Activated naive CD4-positive, alpha-beta T cell (primary cell): ENCODE measurements around the gene TLL2.
A peak's percentile ranks its signal among the peaks of the same experiment; 100 is the strongest.
"Not testable (repeated sequence)": the region's sequence is repeated elsewhere in the genome, so short reads cannot be mapped to it uniquely, and the experiment has no call there.

Experiments used
- DNase-seq, 4 experiments: peaks; one replicate each; lab custom pipeline; 2025; lab: John Stamatoyannopoulos, UW

Gene TLL2

DNA sequence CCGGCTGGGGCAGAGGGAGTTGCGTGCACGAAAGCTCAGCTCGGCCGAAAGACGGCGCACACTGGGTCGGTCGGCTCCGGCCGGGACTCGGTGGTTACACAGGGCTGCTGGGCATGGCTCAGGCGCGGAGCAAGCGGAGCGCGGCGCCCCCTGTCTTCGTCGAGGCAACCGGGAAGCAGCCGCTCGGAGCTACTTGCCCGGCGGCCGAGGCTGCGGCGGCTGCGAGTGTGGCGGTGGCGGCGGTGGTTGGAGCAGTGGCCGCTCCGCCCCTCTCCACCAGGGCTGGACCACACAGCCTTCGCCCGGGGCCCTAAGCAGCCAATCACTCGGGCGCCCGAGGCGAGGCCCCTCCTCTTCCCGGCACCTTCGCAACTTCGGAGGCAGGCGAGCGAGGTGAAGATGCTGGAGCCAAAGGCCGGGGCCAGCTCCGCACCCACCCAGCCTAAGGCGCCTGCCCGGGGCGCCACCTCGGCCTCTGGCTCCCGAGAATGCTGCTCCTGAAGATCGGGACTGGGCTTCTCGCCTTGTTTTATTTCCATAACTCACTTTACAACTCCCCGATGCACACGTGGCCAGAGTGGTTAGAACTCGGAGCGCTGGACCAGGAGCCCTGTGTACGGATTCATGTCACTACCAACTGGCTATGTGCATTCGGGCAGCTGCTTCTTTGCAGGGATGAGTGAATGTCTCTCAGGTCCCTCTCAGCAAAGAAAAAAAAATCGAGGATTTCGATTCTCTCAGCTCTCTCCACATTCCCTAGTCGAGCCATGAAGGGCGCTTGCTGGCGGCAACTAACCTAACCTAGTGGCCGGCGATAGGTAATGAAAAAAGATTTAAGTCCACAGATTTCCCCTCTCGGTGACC is at the start of gene TLL2:
TLL2 (minus strand) TSS at position 229 of the 864 bp plus-strand sequence. CDS start 241 bp downstream, outside the sequence.
- DNase-seq, result peak in 3 of 4 experiments; percentile 9 to 25 (median 11)

DNA sequence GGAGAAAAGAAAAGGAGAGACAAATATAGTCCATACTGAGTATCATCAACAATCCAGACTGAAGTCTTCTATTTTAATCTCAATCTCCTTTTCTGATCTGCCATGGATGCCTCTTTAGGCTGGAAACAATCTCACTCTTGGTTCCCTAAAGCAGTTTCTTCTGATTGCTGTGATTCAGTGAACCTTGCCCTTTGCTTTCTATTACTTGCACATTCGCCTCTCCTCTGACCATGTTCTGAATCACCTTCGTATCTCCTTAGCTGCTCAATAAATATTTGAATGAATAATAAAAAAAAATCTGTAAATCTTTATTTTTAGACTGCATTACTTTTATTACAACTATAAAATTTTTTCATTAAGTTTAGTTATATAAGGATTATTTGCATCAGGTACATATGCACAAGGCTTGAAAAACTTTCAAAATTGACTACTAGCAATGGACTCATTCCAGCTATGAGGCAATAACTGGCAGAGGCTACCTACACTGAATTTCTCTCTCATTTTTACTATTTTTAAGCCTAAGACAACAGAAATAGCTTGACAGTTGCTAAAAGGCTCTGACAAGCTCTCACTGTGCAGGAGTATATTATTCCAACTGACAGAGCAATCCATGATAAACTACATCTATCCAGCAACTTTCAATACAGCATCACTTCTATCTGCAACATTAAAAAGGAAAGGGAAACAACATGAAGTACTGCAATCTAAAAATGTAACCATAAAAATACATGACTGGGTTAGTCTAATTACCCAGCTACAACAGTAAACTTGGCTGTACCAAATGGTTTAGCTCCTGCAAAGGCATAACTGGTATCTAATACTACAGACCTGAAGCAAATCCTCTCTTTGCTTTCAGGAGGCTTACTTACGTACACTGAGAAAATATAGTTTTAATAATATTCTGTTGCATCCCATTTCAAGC is 47.5 kb upstream of the TLL2 start:
- no peak for DNase-seq

DNA sequence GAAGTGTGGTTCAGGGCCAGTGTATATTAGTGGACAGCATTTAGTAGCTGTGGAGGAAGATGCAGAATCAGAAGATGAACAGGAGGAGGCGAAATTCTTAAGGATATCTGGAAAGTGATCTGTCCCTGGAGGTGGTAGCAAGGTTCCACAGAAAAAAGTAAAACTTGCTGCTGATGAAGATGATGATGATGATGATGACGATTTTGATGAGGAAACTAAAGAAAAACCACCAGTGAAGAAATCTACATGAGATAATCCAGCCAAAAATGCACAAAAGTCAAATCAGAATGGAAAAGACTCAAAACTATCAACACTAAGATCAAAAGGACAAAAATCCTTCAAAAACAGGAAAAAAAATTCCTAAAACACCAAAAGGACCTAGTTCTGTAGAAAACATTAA is 46.8 kb upstream of the TLL2 start:
- DNase-seq, result no peak

DNA sequence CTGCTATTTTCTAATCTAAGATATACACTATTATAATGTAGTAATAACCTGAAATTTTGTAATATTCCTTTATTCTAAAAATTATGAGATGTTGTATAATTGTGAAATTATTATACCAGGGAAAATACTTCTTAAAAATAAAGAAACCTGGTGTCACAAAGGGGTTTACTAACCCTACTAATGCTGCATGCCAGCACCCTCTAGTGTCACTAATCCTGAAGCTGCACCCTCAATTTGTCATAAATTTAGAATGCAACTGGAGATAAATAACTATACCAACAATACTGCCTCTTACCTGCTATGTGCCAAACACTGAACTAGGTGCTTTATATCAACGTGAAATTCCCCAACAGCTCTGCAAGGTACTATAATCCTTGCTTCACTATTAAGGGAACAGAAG is 42.3 kb upstream of the TLL2 start:
- DNase-seq, result no peak

DNA sequence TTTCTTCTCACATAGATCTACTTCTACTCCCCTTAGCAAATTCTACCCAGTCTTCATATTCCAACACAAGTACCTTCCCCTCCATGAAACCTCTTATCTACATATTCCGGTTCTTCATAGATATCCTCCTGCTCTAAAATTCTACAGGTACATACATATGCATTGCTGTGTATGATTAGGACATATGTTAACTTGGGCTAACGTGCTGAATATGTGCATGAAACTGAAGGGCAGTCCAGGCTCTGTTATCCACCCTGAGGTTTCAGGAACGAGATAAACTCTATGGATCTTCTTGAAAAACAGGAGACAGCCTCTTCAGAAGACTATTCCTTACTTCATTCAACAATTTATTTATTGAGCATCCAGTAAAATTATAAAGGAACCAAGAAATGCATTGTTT is 41.6 kb upstream of the TLL2 start:
- no peak for DNase-seq

DNA sequence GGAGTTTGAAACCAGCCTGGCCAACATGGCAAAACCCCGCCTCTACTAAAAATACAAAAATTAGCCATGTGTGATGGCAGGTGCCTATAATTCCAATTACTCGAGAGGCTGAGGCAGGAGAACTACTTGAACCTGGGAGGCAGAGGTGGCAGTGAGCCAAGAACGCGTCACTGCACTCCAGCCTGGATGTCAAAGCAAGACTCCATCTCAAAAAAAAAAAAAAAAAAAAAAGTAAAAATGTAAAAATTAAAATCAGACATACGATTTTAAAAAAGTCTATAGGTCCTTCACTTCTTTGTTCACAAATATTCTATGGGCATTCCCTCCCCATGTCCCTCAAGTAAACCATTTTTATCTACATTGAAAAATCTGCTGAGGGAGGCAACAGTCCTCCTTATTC is 34.9 kb upstream of the TLL2 start:
- no peak for DNase-seq

DNA sequence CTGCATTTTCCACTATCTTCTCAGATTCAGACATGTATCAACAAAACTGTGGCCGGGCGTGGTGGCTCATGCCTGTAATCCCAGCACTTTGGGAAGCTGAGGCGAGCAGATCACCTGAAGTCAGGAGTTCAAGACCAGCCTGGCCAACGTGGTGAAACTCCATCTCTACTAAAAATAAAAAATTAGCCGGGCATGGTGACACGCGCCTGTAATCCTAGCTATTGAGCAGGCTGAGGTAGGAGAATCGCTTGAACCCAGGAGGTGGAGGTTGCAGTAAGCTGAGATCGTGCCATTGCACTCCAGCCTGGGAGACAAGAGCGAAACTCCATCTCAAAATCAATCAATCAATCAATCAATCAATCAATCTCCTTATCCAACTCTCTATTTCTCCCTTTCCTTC is 31.8 kb upstream of the TLL2 start:
- not testable (repeated sequence) for DNase-seq

DNA sequence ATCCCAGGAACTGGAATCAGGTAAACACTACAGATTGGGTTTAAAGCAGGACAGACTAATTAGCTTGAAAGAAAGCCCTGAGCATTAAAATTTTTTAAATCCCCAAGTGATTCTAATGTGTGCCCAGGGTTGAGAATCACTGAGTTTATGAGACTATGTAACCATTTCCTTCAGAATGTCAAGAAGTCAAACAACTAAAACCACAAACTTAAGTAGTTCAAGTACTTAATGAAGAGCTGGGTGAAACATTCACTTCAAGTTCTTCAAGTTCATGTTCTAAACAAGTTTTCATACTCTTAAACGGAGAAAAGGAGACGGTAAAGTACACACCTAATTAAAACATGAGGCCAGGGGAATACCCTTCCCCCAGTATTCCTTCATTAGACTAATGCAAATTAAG is 28.2 kb upstream of the TLL2 start:
- no peak for DNase-seq

DNA sequence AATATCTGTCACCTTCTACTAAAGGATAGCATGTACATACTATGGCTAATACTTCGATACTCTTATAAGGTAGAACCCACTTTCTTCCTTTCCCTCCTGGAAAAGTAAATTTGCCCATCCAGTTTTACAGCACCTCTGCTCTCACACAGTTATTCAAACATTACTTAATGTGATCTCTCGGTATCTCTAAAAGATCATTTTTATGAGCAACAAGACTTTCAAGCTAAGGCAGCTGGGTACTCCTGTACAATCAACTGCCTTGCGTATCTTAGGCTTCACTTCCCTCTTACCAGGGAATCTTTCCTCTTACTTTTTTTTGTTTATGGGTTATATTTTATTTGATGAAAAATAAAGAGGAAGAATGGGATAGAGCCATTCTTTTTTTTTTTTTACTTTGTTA is 26.5 kb upstream of the TLL2 start:
- no peak for DNase-seq

DNA sequence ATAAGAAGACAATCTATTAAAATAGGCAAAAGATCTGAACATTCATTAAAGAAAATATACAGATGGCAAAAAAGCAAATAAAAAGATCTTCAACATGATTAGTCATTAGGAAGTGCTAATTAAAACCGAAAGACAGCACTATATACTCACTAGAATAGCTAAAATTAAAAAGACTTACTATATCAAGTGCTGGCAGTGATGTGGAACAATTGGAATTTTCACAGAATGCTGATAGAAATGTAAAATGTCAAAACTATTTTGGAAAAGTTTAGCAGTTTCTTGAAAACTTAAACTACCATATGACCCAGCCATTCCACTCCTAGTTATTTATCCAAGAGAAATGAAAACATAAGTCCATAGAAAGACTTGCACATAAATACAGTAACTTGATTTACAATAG is 25.0 kb upstream of the TLL2 start:
- no peak for DNase-seq

DNA sequence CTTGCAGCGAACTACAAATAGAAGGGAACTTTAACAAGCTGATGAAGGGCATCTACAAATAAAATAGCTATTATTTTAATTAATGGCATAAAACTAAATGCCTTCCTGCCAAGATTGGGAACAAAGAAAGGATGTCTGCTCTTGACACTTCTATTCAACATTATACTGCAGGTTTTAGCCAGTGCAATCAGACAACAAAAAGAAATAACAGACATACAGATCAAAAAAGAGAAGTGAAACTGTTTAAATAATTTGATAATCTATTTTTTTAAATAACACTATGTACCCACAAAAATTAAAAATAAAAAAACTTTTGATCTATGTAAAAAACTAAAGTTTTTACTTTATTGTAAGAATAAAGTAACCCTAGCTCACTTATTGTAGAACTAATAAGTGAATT is 22.4 kb upstream of the TLL2 start:
- no peak for DNase-seq

DNA sequence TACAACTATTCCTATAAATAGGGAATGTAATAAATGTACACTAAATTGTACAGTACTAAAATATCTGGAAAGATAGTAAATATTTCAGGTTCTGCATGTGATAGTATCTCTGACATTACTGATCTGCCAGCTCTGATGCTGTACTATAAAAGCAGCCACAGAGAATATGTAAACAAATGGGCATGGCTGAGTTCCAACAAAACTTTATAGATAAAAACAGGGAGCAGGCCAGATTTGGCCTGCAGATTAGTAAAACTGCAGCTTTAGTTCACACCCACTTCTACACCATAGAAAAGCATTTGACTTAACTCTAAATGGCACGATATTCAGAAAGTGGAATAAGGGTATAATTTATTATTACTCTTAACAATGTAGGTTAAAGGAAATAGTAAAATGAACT is 18.8 kb upstream of the TLL2 start:
- no peak for DNase-seq

DNA sequence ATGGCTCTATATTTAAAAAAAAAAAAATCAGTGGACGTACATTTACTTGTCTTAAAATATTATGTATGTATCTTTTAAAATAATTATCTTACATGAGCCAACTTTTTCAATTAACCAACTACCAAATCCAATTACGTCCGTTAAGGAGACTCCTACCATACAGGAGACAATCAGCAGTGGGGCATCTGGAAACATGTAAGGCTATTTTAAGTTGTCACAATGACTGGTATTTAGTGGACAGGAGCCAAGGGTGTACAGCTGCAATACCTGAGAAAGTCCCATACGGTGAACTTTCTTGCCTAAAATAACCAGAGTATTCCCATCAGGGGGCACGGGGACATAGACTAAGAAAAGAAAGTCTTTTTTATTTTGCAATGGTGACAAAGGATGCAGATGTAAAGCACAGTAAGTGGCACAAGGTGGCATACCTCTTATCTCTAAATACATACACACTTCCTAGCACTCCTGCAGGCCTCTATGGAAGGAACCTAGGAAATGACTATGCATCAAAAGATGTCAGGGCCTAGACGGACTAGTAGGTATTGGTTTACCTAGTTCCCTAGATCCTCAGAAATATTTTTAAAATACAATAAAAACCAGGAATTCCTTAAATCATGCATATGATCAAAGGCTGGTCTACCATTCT is 16.0 kb upstream of the TLL2 start:
- DNase-seq, result no peak

DNA sequence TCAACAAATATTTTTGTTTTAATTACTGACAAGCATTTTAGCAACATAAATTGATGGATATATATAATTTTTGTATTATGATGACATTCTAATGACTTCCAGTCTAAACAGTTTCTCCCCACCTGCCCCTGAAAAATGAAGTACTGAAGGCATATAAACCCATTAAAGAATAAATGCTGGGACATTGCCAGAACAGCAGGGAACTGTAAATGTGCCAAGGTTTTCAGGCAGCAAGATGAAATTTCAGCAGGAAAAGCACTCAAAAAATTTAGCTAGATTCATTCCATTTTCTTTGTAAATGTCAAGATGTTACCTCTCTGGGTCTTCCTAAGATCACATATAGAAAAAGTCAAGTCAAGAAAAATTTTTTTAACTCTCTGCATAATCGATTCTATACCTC is 11.0 kb upstream of the TLL2 start:
- no peak for DNase-seq

DNA sequence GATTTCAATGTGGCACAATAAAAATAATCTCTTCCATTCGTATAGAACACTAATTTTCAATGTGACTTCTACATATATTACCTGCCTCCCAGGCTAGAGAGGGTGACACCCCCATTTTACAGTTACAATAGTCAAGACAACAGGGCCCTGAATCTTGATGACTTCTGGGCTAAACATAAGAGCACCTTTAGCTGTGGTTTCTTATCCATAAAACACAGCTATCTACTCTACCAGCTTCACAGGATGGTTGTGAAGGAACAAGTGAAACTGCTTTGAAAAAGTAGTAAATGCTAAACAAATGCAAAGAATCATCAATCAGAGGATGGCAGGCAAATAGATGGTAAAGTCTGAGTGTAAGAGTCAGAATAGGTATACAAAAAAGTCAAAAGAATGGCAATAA is 3.6 kb upstream of the TLL2 start:
- DNase-seq, result no peak

DNA sequence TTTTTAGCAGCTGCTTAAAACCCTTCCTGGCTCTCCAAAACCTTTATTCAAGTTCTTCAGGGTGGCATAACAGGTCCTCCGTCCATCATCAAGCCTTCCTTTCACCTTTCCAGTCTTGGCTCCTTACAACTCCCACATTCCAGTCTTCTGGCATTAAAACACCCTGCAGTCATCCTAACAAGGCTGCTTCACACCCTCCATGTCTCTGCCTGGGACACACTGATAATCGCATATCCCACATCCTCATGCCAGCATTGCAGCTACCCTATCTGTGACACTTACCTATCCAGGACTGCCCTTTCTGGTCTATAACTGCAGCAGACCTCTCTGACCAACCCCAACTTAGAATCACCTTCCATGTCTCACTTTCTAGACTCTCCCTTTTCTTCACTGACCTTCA is 2.6 kb upstream of the TLL2 start:
- no peak for DNase-seq

DNA sequence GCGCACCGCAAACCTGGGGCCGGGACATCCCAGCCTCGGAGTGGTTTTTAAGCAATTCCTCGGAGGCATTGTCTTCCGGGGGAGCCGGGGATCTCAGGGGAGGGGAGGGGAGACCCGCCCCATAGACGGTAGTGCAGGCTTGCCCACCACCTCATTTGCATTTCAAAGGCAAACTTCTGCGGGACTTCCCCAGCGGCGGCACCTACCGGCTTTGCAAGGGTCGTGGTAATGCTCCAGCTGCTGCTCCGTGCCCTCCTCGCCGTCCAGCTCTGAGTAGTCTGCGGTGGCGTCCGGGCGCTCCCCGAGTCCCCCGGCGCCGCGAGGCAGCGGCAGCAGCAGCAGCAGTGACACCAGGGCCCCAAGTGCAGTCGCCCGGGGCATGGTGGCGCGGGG is 425 bp downstream of the TLL2 start:
- DNase-seq, result no peak

DNA sequence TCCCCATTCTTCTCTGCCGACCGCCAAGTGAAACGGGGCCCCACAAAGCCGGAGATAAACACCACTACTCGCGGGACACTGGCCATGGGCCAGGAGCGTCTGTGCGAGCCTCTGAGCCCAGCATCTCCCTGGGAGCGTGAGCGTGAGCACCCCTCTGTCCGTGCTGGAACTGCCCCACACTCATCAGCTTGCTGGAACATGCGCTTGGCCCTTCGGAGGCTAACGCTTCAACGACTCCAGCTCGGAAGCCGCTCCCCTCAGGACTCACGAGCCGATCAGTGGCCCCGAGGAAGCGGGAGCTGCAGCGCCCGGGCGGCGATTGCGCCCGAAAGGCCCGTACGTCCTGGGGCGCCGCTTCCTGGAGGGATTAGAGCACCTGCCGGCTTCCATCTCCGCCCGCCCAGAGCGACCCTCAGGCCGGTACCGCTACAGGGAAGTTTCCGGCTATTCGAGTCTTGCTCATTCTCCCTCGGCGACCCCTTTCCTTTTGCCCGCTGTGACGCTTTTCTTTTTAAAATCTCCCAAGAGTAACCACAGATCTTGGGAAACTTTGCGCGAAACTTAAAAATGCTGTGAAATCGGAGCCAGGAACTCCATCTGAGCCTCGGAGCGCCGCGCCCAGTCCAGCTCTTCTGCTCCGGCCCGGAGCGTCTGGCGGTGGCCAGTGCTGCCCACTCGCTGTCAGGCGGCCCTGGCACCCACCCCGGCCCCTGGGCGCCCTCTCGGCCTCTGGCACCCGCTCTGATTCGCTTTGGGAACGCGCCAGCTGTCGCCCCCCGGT is 1.0 kb downstream of the TLL2 start:
- DNase-seq, result peak in 1 of 4 experiments; percentile 3

DNA sequence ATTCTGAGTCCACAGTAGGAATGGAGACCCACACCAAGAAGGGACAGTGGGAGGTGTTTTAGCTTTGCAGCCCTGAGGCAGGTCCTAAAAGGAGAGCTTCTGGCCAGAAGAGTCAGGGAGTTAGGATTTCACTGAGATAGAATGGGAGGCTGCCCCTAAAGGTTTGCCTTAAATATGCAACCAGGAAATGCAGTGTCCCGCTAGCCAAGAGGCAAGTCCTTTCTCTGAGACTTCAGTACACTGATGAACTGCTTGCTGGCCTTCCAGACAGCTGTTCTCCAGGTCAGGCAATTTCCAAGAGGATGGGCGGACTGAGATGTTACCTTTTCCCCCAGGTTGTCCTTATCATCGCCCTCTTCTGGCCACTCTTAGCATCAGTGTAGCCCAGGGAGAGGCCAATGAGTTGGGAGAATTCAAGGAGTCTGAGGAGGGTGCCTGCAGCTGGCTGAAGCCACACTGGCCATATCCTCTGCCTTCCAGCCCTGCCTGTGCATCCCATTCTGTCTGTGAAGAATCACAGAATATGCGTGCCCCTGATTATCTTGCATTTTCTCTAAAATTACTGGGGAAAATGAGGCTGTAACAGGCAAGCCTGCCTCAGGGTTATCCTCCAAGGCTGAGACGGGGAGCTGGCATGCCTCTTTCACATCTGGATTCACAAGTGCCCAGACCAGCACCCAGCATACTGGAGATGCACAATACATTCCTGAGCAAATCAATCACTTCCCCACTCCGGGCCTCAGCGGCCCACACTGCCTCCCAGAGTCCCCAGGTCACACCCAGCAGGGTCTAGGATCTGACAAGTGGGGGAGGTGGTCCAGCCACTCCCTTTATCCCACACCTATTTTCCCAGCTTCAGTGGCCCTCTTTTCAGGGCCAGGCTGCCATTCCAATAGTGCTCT is 2.4 kb downstream of the TLL2 start:
- no peak for DNase-seq

DNA sequence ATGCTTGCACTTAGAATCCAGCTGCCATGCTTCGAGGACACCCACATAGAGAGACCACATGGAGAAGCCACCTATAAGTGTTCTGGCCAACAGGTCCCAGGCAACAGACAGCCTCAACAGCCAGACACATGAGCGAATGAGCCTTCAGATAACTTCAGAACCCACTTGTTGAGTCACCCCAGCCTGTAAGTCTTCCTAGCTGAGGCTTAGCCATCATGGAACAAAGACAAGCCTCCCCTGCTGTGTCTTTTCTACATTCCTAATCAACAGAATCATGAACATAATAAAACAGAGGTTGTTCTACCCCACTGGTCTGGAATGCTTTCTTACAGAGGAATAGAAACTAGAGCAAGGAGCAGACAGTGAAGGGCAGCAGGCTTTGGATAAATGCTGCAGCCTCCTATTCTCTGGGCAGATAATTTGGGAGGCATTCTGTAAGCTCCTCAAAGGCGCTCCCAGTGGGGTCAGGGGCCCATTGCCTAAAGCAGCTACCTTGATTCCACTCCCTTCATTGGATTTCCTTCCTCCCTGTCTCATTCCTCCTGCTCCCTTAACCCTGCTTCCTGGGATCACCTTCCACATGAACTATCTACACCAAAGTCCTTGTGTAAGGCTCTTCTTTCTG is 4.6 kb downstream of the TLL2 start:
- no peak for DNase-seq
